HG03095 (cell line): ENCODE data around the gene MIB2.

Source experiments
- ATAC-seq: cut with Tn5 transposase; IDR thresholded peaks from one replicate; pipeline ENCODE4 v1.9.1; 2021; ENCODE audit warnings: moderate library complexity; ENCODE audit not compliant: unreplicated experiment

The MIB2 gene

DNA sequence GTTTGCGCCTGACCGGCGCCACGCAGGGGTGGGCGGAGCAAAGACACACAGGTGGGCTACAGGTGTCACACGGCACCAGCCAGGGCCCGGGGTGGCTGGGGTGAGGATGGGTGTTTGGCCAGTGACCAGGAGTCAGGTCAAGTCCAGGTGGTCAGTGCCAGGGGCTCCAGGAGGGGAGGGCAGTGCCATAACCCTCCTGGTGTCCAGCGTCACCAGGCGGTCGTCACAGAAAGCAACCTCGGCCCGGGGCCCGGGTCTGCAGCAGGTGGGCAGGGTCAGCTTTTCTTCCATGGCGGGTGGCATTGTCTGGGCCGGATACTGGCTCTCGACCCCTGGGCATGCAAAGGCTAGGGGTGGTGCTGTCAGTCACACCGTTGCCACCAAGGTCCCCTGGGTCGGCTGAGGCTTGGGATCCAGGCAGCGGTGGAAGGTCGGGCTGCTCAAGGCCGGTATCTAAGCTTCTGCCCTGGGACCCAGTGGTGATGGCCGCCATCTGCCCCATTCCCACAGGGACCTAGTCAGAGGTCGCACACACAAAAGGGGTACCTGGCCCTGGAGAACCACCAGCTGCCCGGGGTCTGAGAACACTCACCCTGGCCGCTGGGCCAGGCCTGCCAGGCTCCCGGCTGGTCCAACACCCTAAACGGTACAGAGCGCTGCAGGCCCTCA is 17.1 kb upstream of the MIB2 start:
- ATAC-seq = no peak

DNA sequence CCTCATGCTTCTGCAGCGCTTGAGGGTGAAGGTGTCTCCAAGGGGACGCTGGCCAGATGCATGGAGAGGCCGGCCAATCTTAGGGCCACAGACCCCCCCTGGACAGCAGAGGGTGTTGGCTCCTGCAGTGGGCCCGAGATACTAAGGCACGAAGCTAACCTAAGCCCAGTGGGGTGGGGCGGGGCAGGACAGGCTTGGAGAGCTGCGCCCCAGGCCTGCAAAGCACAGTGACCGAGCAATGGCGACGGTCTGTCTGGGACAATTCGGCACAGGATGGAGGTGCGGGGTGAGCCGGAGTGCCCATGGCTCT is 16.6 kb upstream of the MIB2 start:
- ATAC-seq = no peak

DNA sequence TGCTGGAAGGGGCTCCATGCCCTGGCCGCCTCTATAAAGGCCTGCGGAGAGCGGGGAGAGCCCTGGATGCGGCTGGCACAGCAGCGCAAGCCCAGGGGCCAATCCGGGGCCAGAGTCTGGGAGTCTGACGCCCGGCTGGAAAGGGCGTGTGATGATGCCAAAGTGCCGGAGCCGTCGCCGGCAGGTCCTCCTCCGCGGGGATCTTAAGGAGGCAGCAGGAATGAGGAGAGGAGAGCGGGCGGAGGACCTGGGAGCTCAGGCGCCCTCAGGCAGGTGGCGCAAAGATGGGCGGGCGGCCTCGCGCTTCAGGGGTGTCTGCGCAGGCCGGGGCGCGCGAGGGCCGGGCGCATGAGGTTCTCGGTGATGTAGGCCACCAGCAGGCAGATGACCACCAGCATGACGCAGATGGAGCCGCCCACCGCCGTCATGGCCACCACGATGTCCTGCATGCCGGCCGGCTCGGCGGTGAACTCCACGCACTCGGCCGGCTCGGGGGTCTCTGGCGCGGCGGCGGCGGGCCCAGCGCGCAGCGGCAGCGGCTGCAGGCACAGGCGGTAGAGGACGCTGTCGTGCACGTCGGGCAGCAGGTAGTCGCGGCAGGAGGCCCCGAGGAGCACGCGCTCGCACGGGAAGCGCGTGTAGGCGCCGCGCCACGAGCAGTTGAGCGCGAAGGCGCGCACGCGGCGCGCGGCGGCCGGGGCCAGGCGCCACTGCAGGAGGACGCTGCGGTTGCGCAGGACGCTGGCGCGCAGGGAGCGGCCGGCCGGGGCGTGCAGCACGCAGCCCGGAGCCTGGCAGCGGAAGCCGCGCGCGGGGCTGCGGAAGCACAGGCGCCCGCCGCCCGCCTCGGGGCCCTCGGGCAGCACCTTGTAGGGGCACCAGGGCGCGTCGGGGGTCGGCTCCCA is 16.0 kb upstream of the MIB2 start:
- no peak for ATAC-seq

DNA sequence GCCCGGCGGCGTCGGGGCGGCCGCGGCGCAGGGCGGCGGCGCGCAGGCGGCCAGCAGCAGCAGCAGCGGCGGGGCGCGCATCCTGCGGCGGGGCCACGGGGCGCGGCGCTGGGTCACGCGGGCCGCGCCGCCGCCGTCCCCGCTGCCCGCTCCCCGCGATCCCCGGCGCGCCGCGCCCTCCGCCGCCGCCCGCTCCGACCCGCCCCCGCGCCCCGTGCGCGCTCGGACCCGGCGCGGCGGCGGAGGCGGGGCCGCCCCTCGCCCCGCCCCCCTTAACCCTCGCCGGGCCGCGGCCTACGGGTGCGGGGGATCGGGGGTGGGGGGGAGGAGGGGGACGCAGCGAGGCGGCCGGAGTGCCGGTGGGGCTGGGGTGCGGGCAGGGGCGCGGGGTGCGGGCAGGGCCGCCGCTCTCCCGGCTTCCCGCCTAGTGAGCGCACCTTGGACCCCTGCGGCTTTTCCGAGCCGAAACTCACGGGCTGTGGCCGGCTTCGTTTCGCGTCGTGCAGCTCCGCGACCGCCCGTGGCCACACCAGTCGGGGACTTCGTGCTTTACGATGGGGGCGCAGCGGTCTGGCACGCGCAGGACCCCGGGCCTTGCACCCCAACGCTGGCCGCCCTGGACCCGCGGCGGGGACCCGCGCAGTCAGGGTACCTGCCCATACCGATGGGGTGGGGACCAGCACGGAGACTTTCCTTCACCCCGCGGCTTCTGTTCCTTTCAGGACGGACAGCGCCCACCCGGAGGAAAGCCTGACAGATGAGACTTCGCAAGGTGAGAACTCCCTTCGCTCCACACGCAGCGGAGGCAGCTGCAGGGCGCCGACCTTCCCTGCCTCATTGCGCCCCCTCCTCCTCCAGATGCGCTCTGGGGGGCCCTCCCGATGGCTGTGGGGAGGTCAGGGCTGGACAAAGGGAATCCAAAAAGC is 15.1 kb upstream of the MIB2 start, which contains the start of gene FNDC10:
Gene FNDC10 (minus strand): TSS at position 201 of the 926 bp plus-strand sequence. CDS start 120 bp downstream, at position 81.
- ATAC-seq = no peak

DNA sequence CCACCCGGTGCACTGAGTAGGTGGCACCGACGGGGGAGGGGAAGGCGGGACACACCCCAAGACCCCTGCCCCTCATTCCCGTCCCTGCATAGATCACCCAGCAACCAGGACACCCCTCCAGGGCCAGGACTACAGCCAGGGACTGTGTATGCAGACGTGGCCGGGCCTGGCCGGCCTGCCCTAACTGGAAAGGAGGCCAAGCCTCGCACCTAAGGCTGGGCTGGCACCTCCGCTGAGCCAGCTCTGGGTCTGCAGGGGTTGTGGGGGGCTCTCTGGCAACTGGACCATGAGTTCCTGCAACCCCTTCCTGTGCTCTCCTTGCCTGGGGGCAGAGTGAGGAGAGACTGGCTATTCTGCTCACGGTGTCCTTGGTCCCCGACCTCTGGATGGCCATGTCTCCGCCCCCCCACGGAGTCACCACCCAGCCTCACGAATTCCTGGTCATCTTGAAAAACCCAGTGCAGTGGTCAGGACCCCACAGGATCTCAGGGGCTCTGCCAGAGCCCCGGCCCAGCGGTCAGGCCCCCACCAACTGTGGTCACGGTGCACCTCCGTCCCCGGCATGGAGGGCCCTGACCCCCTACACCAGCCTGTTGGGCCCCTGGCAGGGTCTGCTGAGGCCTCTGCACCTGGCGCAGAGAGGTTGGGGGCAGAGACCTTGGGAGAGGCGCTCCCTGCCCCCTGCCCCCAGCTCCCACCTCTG is 14.3 kb upstream of the MIB2 start:
- no peak for ATAC-seq

DNA sequence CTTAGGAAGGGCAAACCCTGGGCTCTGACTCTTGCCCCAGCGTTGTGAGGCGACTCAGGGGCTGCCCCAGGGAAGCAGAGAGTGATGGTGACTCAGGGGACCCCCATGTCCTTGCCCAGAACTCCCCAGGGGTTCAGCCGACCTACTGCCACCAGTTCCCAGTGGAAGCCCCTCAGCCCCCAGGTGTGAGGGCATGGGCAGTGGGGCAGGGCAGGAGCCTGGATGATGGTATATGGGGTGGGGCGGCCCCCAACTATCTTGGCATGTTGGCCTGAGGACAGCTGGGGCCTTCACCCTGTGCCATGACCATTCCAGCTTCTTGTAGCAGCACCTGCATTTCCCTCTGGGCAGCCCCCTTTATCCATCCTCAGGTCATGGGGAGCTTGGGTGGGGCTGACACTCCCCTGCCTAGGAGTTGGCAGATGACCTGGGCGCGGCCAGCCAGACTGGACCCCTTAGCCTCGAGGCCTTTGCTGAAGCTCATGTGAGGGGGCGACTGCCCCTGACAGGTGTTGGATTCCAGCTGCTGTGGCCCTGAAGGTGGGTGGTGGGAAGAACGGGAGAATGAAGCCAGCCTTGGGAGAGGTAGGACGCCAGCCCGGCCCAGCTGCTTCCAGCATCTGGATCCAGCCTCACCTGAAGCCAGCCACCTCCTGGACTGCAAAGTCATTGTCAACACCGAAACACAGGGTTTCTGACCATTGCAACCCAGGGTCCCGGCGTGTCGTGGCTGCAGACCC is 13.6 kb upstream of the MIB2 start:
- ATAC-seq = no peak

DNA sequence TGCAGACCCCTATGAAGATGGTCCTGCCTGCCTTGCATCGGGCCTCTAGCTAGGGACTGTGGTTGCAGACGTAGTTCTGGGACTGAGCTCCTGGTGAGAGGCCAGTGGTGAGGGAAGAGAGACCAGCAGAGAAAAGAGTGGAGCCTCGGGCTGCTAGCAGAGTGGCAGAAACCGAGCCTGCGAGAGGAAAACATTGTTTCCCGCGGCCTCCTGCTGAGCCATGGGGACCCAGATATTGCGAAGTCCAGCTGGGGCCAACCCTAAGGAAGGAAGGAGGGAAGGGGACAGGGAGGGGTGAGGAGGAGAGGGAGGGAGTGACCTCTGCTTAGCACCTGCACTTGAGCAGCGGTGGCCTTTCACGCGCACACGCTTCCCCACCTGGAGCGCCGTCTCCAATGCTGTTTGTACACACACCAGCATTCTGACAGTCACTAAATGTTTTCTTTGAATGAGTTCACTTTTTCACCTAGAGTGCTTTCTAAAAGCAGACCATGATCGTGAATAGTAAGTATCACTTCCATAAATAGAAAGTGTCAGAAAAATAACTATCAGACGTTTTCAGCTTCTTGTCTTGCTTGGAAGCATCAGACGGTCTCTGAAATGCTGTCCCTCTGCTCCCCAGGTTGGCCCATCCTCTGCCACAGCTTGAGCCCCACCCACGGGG is 12.9 kb upstream of the MIB2 start:
- ATAC-seq = no peak

DNA sequence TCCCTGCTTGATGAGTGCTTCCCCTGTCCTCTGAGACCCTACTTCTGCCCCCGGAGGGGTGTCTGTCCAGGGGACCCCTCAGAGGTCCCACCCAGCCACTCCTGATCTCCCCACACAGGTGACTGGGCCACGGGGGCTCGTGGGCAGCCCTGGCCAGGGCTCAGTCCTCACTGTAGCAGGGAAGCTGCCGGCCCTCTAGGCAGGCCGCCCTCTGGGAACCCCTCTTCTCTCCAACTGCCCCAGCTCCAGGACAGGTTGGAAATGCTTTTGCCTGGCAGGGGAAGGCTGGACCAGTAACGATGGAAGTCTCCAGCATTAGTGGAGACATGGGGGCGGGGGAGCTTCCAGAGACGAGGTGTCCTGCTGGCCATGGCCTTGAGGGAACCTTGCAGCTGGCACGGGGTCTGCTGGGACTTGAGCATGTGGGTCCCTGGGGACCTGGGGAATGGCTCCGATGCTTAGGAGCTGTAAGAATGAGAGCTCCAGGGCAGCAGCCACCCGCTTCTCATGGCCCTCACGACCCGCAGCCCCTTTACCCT is 12.3 kb upstream of the MIB2 start:
- ATAC-seq = no peak

DNA sequence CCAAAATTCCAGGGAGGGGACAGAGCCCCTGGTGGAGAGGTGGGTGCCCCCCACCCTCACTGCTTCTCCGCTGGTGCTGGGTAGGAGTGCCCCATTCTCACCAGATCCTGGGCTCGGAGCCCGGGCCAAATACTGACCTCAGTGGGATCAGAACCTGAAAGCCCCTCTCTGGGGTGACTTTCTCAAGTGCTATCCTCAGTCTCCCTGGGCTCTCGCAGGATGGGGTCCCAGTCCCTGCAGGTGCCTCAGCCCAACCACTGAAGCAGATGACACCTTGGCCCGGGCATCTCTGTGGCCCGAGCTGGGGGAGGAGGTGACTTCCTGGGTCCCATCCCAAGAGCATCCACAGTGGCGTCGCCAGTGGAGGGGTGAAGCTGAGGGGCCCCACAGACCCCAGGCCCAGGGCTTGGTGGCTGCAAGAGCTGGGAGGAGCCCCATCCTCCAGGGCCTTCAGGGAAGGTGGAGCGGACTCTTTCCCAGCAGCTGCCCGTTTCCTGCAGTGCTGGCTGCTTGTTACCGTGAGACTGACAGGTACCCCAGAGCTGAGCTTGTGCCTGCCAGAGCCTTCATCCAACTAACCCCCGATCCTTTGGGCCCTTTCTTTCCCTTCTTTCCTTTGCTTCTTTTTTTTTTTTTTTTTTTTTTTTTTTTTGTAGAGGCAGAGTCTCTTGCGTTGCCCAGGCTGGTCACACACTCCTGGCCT is 11.5 kb upstream of the MIB2 start:
- ATAC-seq = no peak

DNA sequence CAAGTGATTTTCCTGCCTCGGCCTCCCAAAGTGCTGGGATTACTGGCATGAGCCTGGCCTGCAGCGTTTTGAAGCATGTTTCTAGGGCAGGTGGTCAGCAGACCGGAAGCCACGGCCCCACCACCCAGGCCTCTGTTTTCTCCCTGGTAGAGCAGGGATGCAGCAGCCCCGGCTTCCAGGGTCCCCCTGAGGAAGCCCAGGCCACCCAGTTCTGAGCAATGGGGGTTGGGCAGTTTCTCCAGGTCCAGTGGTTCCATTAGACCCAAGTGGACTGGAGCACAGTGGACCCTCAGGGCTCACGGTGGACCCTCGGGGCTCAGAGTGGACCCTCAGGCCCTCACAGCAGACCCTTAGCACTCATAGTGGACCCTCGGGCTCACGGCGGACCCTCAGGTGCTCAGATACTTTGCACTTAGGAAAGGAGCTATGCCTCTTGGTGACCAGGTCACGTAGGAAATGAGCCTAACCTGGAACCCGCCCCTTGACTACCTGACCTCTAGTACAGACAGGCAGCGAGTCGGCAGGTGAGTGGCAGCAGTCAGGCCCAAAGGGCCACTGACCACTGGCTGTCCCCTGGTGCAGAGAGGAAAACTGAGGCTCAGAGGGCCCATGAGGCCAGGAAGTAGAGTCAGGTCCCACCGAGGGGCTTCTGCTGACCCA is 10.8 kb upstream of the MIB2 start:
- ATAC-seq = no peak

DNA sequence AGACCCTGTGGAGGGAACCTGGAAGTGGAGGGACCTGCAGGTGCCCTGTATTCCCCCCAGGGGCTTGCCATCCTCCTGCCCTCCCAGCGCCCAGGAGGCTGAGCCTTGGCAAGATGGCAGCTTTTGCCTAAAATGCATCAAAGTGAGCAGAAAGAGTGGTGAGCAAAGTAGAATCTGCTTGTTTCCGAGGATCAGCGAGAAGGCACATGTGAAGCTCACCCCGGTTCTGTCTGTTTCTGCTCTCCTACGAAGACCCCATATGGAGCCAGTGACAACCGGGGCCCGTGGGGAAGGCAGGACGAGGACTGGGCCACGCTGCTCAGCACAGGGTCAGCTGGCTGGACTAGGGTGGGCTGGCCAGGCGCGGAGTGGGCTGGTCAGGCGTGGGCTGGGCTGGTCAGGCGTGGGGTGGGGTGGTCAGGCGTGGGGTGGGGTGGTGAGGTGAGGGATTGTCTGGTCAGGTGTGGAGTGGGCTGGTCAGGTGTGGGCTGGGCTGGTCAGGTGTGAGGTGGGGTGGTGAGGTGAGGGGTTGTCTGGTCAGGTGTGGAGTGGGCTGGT is 10.2 kb upstream of the MIB2 start:
- no peak for ATAC-seq

DNA sequence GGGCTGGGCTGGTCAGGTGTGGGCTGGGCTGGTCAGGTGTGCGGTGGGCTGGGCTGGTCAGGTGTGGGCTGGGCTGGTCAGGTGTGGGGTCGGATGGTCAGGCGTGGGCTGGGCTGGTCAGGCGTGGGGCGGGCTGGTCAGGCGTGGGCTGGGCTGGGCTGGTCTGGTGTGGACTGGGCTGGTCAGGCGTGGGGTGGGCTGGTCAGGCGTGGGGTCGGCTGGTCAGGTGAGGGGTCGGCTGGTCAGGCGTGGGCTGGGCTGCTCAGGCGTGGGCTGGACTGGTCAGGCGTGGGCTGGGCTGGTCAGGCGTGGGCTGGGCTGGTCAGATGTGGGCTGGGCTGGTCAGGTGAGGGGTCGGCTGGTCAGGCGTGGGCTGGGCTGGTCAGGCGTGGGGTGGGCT is 9.6 kb upstream of the MIB2 start:
- ATAC-seq = no peak

DNA sequence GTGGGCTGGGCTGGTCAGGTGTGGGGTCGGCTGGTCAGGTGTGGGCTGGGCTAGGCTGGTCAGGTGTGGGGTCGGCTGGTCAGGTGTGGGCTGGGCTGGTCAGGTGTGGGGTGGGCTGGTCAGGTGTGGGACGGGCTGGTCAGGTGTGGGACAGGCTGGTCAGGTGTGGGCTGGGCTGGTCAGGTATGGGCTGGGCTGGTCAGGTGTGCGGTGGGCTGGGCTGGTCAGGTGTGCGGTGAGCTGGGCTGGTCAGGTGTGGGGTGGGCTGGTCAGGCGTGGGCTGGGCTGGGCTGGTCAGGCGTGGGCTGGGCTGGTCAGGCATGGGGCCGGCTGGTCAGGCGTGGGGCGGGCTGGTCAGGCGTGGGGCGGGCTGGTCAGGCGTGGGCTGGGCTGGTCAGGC is 9.1 kb upstream of the MIB2 start:
- ATAC-seq = no peak

DNA sequence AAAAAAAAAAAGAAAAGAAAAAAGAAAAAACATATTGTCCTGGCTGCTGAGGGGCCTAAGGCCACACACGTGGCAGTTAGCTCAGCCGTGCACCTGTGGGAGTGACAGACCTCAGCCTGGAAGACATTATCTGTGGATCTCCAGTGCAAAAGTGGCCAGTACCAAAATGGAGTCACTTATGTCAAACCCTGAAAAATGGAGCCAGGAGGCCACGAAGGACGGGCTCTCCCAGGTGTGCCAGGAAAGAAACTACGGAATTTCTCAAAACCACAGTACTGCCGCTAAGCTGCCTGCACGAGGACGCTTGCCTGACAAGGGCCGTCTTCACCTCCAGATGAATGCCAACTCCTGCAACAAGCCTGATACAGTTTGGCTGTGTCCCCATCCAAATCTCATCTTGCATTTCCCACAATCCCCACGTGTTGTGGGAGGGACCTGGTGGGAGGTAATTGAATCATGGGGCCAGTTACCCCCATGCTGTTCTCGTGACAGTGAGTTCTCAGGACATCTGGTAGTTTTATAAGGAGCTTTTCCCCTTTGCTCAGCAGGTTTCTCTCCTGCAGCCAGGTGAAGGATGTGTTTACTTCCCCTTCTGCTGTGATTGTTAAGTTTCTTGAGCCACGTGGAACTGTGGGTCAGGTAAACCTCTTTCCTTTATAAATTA is 5.3 kb upstream of the MIB2 start:
- ATAC-seq = no peak

DNA sequence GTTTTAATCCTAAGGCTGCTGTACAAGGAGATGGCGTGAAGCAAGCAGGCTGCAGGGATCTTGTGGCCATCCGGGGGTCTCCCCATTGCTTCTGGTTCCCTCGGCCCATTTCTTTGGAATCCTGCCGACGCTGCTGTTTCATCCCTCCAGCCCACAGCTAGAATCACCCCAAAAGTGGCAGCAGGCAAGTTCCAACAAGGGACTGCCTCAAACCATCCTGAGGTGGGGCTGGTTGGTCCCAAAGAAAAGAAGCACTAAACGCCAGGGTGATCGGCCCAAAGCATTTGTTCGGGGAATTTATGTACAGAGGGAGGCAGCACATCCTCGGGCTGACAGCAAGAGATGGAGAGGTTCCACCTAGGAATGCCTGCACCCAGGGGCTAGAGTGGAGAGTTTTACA is 4.5 kb upstream of the MIB2 start:
- no peak for ATAC-seq

DNA sequence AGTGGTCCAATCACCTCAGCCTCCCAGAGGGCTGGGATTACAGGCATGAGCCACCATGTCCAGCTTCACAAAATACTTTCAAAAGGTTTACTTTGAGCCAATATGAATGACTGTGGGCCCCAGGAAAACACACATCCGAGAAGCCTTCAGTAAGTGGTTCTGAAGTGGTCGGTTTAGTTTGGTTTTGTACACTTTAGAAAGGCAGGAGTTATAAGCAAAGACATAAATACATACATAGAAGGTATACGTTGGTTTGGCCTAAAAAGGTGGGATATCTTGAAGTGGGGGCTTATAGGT is 3.2 kb upstream of the MIB2 start:
- ATAC-seq = no peak

DNA sequence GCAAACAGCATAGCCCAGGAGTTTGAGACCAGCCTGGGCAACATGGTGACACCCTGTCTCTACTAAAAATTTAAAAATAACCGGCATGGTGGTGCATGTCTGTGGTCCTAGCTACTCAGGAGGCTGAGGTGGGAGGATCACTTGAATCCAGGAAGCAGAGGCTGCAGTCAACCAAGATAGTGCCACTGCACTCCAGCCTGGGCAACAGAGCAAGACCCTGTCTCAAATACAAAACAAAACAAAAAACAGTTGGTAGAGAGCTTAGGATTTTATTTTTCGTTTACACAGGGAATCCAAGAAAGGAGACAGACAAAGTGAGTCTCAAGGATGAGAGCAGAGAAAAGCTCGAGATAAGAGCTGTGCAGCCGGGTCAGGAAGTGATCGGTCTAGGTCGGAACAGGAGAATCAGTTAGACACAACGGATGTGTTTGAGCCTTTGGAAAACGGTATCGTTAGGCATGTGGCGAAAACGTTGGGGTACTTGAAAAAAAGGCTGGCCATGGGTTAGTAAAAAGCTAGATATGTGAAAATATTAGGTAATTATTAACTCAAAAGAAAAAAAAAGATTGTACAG is 1.7 kb upstream of the MIB2 start:
- no peak for ATAC-seq
